HG02981 (cell line): ENCODE results near the gene ZNF470.

Experiments used
- ATAC-seq: cut with Tn5 transposase; IDR thresholded peaks from one replicate; pipeline ENCODE4 v1.9.1; 2021; ENCODE audit warnings: mild to moderate bottlenecking, moderate library complexity; ENCODE audit not compliant: unreplicated experiment

Gene ZNF470

GRCh38 chr19:56608274-56608964 lies 41.2 kb downstream of the ZNF470 start:
- ATAC-seq = no peak

GRCh38 chr19:56611288-56611687 lies 44.0 kb downstream of the ZNF470 start:
- ATAC-seq = no peak

GRCh38 chr19:56612737-56613136 lies 45.5 kb downstream of the ZNF470 start:
- no peak for ATAC-seq

- no peak for ATAC-seq
Observed at GRCh38 chr19:56613639-56614038, 46.4 kb downstream of the ZNF470 start.

- ATAC-seq = no peak
Observed at GRCh38 chr19:56617531-56617930, 50.3 kb downstream of the ZNF470 start.

- no peak for ATAC-seq
Observed at GRCh38 chr19:56619121-56619520, 51.9 kb downstream of the ZNF470 start.

GRCh38 chr19:56622374-56622773 lies 55.1 kb downstream of the ZNF470 start:
- no peak for ATAC-seq

GRCh38 chr19:56623006-56623405 lies 55.7 kb downstream of the ZNF470 start:
- no peak for ATAC-seq

GRCh38 chr19:56625708-56626107 lies 58.4 kb downstream of the ZNF470 start:
- no peak for ATAC-seq

GRCh38 chr19:56633021-56633420 lies 65.8 kb downstream of the ZNF470 start:
- ATAC-seq = no peak

GRCh38 chr19:56637976-56638555 lies 70.8 kb downstream of the ZNF470 start:
- no peak for ATAC-seq
